Measurements from ENCODE around the gene RPL36.

Gene RPL36

GRCh38 chr19:5718037-5718578 lies 28.0 kb downstream of the RPL36 start:
- Histone ChIP-seq H3K36me3 (replicated peaks; ENCODE audit: insufficient read depth, low read length) (peaks cover 12% of the 10 kb centered on the region; the same call in 1 of the 2 replicates), H3K4me2 (ENCODE audit: low read depth, low read length) (peak overlapping the region; percentile 71), H3K27me3 (replicated peaks; ENCODE audit: insufficient read depth, low read length) (peaks cover 6% of the 10 kb centered on the region), H3K9me2 (replicated peaks; ENCODE audit: insufficient read depth, low read length) (no peaks in the 10 kb centered on the region), H3K9ac (ENCODE audit: low read length) (peak overlapping the region; percentile 96; the same call in 1 of the 2 replicates), H3K9me3 (replicated peaks; ENCODE audit: insufficient read depth, low read length) (no peaks in the 10 kb centered on the region), H3K79me2 (ENCODE audit: low read length) (peaks cover 63% of the 10 kb centered on the region), H3K4me3 (ENCODE audit: low read length) (peak overlapping the region; percentile 84), H3K27ac (ENCODE audit: low read length) (peak overlapping the region; percentile 86; the same call in 1 of the 2 replicates), H4K20me1 (ENCODE audit: insufficient read depth, low read length) (peaks cover 5% of the 10 kb centered on the region; the same call in 1 of the 2 replicates), H2AFZ (ENCODE audit: low read length) (no peak overlapping the region), H3F3A (ENCODE audit: insufficient read depth, low read length) (no peaks in the 10 kb centered on the region), H3K4me1 (ENCODE audit: low read length) (peaks cover 4% of the 10 kb centered on the region; the same call in 1 of the 2 replicates)
- TF ChIP-seq CTCF (IDR thresholded peaks at IDR 0.05; ENCODE audit: low read length) (no peak), EZH2phosphoT487 (IDR thresholded peaks at IDR 0.05; ENCODE audit: low read length) (no peak), EZH2 (optimal IDR thresholded peaks at IDR 0.05; ENCODE audit: low read depth, low read length) (no peak)
- no peak for DNase-seq

DNA sequence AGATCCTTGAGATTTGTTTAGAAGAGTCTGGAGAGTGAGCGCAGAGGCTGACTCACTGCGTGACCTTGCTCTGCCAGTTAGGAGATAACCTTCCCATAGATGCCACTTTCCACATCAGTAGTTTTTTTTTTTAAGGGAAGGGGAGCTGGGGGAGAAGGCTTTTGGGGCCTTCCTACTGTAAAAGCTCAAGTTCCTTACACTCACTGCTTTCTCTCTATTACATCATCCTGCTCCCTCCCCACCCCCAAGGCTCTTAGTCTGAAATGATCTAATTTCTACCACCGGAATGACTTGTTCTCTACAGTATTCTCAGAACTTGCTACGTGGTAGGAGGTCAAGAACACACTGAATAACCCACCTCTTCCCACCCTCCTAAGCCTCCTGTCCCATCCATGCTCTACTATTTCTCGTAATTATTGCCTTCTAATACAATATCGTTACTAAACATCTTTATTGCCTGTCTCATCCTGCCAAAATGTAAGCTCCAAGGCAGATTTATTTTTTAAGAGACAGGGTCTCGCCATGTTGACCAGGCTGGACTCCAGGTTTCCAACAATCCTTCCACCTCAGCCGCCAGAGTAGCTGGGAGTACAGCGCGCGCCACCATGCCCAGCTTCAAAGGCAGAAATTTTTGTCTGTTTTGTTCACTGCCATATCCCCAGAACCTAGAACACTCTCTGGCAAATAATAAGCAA lies 28.6 kb downstream of the RPL36 start:
- H3K27ac ChIP-seq (ENCODE audit: low read length), result peak overlapping the region; percentile 86
- H3K9me3 ChIP-seq (replicated peaks; ENCODE audit: insufficient read depth, low read length), result no peaks in the 10 kb centered on the region
- H3K36me3 ChIP-seq (replicated peaks; ENCODE audit: insufficient read depth, low read length), result peaks cover 8% of the 10 kb centered on the region; the same call in 1 of the 2 replicates
- H3K79me2 ChIP-seq (ENCODE audit: low read length), result peaks cover 57% of the 10 kb centered on the region
- no peaks in the 10 kb centered on the region for H3K9me2 ChIP-seq (replicated peaks; ENCODE audit: insufficient read depth, low read length)
- H2AFZ ChIP-seq (ENCODE audit: low read length), result no peak overlapping the region
- H3F3A ChIP-seq (ENCODE audit: insufficient read depth, low read length), result no peaks in the 10 kb centered on the region
- peaks cover 6% of the 10 kb centered on the region for H3K27me3 ChIP-seq (replicated peaks; ENCODE audit: insufficient read depth, low read length)
- peaks cover 4% of the 10 kb centered on the region; the same call in 1 of the 2 replicates for H3K4me1 ChIP-seq (ENCODE audit: low read length)
- peak; percentile 38 for DNase-seq
- peaks cover 5% of the 10 kb centered on the region; the same call in 1 of the 2 replicates for H4K20me1 ChIP-seq (ENCODE audit: insufficient read depth, low read length)
- no peak for TF ChIP-seq EZH2phosphoT487 (IDR thresholded peaks at IDR 0.05; ENCODE audit: low read length)
- TF ChIP-seq CTCF (IDR thresholded peaks at IDR 0.05; ENCODE audit: low read length), result no peak
- no peak for TF ChIP-seq EZH2 (optimal IDR thresholded peaks at IDR 0.05; ENCODE audit: low read depth, low read length)
- H3K4me3 ChIP-seq (ENCODE audit: low read length), result peak overlapping the region; percentile 84
- H3K9ac ChIP-seq (ENCODE audit: low read length), result peak overlapping the region; percentile 96
- peak overlapping the region; percentile 71 for H3K4me2 ChIP-seq (ENCODE audit: low read depth, low read length)

DNA sequence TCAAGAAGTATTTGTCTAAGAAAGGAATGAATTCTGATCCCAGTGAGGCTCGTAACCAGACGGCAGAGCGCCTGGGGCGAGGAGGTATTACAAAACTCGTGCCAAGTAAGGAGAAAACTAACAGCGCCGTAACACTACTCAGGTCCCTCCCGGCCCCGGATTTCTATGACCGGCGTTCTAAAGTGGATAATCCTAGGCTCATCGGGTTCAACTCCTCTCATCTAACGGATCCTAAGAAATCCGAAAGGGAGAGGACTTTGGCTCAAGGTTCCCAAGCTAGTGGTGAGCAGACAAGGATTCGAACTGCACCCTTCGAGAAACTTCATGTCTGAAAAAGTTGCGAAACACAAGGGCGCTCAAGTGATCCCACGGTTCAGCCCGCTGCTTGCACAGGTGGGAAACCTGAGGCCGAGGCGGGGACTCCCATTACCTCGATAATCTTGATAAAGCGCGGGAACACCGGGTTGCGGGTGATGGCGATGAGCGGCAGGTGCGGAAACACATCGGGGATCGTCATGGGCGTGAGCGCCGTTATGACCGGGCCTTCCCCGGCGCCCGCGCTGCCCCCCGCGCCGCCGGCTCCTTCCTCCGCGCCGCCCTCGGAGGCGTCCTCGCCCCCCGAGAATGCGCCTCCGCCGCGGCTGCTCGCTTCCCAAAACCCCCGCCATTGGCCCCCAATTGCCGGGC lies 29.3 kb downstream of the RPL36 start:
- H3K4me2 ChIP-seq (ENCODE audit: low read depth, low read length), result peak overlapping the region; percentile 71
- H4K20me1 ChIP-seq (ENCODE audit: insufficient read depth, low read length), result peaks cover 5% of the 10 kb centered on the region; the same call in 1 of the 2 replicates
- TF ChIP-seq EZH2 (optimal IDR thresholded peaks at IDR 0.05; ENCODE audit: low read depth, low read length) (no peak), CTCF (IDR thresholded peaks at IDR 0.05; ENCODE audit: low read length) (no peak), EZH2phosphoT487 (IDR thresholded peaks at IDR 0.05; ENCODE audit: low read length) (no peak)
- H3K9me2 ChIP-seq (replicated peaks; ENCODE audit: insufficient read depth, low read length), result no peaks in the 10 kb centered on the region
- H3K27me3 ChIP-seq (replicated peaks; ENCODE audit: insufficient read depth, low read length), result peaks cover 8% of the 10 kb centered on the region
- H3K27ac ChIP-seq (ENCODE audit: low read length), result peak overlapping the region; percentile 86
- peak overlapping the region; percentile 49 for H2AFZ ChIP-seq (ENCODE audit: low read length)
- peaks cover 5% of the 10 kb centered on the region; the same call in 1 of the 2 replicates for H3K36me3 ChIP-seq (replicated peaks; ENCODE audit: insufficient read depth, low read length)
- H3F3A ChIP-seq (ENCODE audit: insufficient read depth, low read length), result no peaks in the 10 kb centered on the region
- no peaks in the 10 kb centered on the region for H3K9me3 ChIP-seq (replicated peaks; ENCODE audit: insufficient read depth, low read length)
- H3K9ac ChIP-seq (ENCODE audit: low read length), result peak overlapping the region; percentile 96
- H3K79me2 ChIP-seq (ENCODE audit: low read length), result peaks cover 51% of the 10 kb centered on the region
- DNase-seq, result peak; percentile 35
- H3K4me1 ChIP-seq (ENCODE audit: low read length), result peaks cover 4% of the 10 kb centered on the region; the same call in 1 of the 2 replicates
- peak overlapping the region; percentile 84 for H3K4me3 ChIP-seq (ENCODE audit: low read length)
